Mesenchymal stem cell (in vitro differentiated cells and primary cell): ENCODE data around the gene GDPGP1.

Experiments used
- DNase-seq: peaks from one replicate; pipeline ENCODE4 v3.0.0-alpha.2; 2013
- H2AFZ ChIP-seq: one replicate; pipeline ENCODE4 v1.6.1; 2013; ENCODE audit warnings: low read depth, mild to moderate bottlenecking, control low read depth, inconsistent platforms, low read length, moderate library complexity
- H2AK5ac ChIP-seq: 2 replicates; pipeline ENCODE4 v1.6.1; 2013; ENCODE audit warnings: low read length, moderate library complexity, mild to moderate bottlenecking, inconsistent platforms; ENCODE audit not compliant: severe bottlenecking
- H2BK120ac ChIP-seq: one replicate; pipeline ENCODE4 v1.6.1; 2013; ENCODE audit warnings: low read depth, mild to moderate bottlenecking, inconsistent platforms, low read length, moderate library complexity
- H2BK12ac ChIP-seq, 2 experiments: one replicate each; pipeline ENCODE4 v1.6.1; 2013; ENCODE audit warnings: inconsistent platforms in 2 of 2, low read length in 2 of 2, mild to moderate bottlenecking in 2 of 2, moderate library complexity in 2 of 2, control low read depth in 1 of 2
- H2BK15ac ChIP-seq: one replicate; pipeline ENCODE4 v1.6.1; 2013; ENCODE audit warnings: mild to moderate bottlenecking, low read depth, inconsistent platforms; ENCODE audit not compliant: poor library complexity, severe bottlenecking
- H2BK5ac ChIP-seq: 2 replicates; pipeline ENCODE4 v1.6.1; 2013; ENCODE audit warnings: low read depth, mild to moderate bottlenecking, low read length, control low read depth, inconsistent platforms; ENCODE audit not compliant: poor library complexity, severe bottlenecking
- H3K14ac ChIP-seq, 2 experiments: one replicate each; pipeline ENCODE4 v1.6.1; 2013; ENCODE audit warnings: inconsistent platforms in 2 of 2, low read length in 2 of 2, control low read depth in 1 of 2, mild to moderate bottlenecking in 1 of 2, moderate library complexity in 1 of 2
- H3K18ac ChIP-seq, 2 experiments: one replicate each; pipeline ENCODE4 v1.6.1; 2013; ENCODE audit warnings: inconsistent platforms in 2 of 2, low read length in 2 of 2, control low read depth in 1 of 2, low read depth in 1 of 2, mild to moderate bottlenecking in 1 of 2
- H3K23ac ChIP-seq, 2 experiments: one replicate each; pipeline ENCODE4 v1.6.1; 2013; ENCODE audit warnings: inconsistent platforms in 2 of 2, low read length in 2 of 2, mild to moderate bottlenecking in 2 of 2, moderate library complexity in 2 of 2, control low read depth in 1 of 2
- H3K27ac ChIP-seq: 2 replicates; pipeline ENCODE4 v1.5.1; 2013; ENCODE audit warnings: mild to moderate bottlenecking, moderate library complexity, low read length, control low read depth, inconsistent platforms; ENCODE audit not compliant: poor library complexity, severe bottlenecking
- H3K27me3 ChIP-seq, 2 experiments: 2 replicates each; pipeline versions ENCODE4 v1.6.1 to v1.7.0; 2013; ENCODE audit warnings: low read length in 2 of 2, mild to moderate bottlenecking in 2 of 2, moderate library complexity in 2 of 2, control low read depth in 1 of 2, inconsistent platforms in 1 of 2; ENCODE audit not compliant: control insufficient read depth in 1 of 2, insufficient read depth in 1 of 2
- H3K36me3 ChIP-seq, 2 experiments: 2 replicates each; pipeline versions ENCODE4 v1.6.1 to v1.7.0; 2013; ENCODE audit warnings: low read length in 2 of 2, control low read depth in 1 of 2, inconsistent platforms in 1 of 2, low read depth in 1 of 2, mild to moderate bottlenecking in 1 of 2; ENCODE audit not compliant: insufficient read depth in 2 of 2, control insufficient read depth in 1 of 2
- H3K4ac ChIP-seq, 2 experiments: one replicate each; pipeline ENCODE4 v1.6.1; 2013; ENCODE audit warnings: inconsistent platforms in 2 of 2, low read length in 2 of 2, mild to moderate bottlenecking in 2 of 2, moderate library complexity in 2 of 2, control low read depth in 1 of 2, low read depth in 1 of 2
- H3K4me1 ChIP-seq: 2 replicates; pipeline ENCODE4 v1.6.1; 2013; ENCODE audit warnings: low read depth, low read length, control low read depth; ENCODE audit not compliant: control insufficient read depth, insufficient read depth
- H3K4me2 ChIP-seq: 2 replicates; pipeline ENCODE4 v1.6.1; 2013; ENCODE audit warnings: low read length, mild to moderate bottlenecking, inconsistent platforms; ENCODE audit not compliant: poor library complexity, severe bottlenecking
- H3K4me3 ChIP-seq, 2 experiments: 2 replicates each; pipeline versions ENCODE4 v1.5.1 to v1.7.0; 2013; ENCODE audit warnings: low read length in 2 of 2, mild to moderate bottlenecking in 2 of 2, control low read depth in 1 of 2, low read depth in 1 of 2; ENCODE audit not compliant: insufficient read depth in 1 of 2
- H3K79me1 ChIP-seq: replicated peaks from 2 replicates; pipeline ENCODE4 v1.6.1; 2013; ENCODE audit warnings: mild to moderate bottlenecking, control low read depth, low read length, inconsistent platforms; ENCODE audit not compliant: poor library complexity, severe bottlenecking
- H3K9ac ChIP-seq: 2 replicates; pipeline ENCODE4 v1.7.0; 2013; ENCODE audit warnings: mild to moderate bottlenecking, low read length, moderate library complexity
- H3K9me3 ChIP-seq: 2 replicates; pipeline ENCODE4 v1.7.0; 2013; ENCODE audit warnings: mild to moderate bottlenecking, low read length; ENCODE audit not compliant: control insufficient read depth
- H4K8ac ChIP-seq: one replicate; pipeline ENCODE4 v1.6.1; 2013; ENCODE audit warnings: inconsistent platforms, mild to moderate bottlenecking, low read length, moderate library complexity
- H4K91ac ChIP-seq: one replicate; pipeline ENCODE4 v1.6.1; 2013; ENCODE audit warnings: mild to moderate bottlenecking, low read length, inconsistent platforms
- WGBS: methylation state at CpG from one replicate; pipeline ENCODE4 v1.1.7; 2013; ENCODE audit warnings: mixed read lengths; 5-methylcytosine and 5-hydroxymethylcytosine counted together

The GDPGP1 gene

DNA sequence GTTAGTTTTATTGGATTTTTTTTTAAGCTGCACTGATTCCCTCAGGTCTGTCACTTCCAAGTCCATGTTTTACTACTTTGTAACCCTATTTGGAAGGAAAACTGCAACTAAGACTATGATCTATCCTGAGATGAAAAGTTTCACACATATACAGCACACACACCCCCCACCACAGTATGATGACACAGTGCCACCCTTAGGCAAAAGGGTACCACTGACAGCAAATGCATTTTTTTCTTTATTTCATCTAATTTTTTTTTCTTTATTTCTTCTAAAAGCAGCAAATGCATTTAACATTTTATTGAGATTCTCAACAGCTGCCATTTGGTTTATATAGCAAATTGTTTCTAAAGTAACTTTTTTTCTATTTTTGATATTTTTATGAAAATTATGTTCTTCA, 52.7 kb downstream of the GDPGP1 start:
- H2BK5ac ChIP-seq: no peak overlapping the region
- peak overlapping the region; percentile 58 for H3K9ac ChIP-seq
- H3K27ac ChIP-seq: no peak overlapping the region
- peak; percentile 24 for DNase-seq
- no peak overlapping the region for H2BK120ac ChIP-seq
- H3K27me3 ChIP-seq: no peaks in the 10 kb centered on the region
- no peak overlapping the region for H4K8ac ChIP-seq
- H3K18ac ChIP-seq: no peak overlapping the region
- H3K9me3 ChIP-seq: no peaks in the 10 kb centered on the region
- no peak overlapping the region for H2BK15ac ChIP-seq
- no peak overlapping the region for H2AK5ac ChIP-seq
- no peaks in the 10 kb centered on the region for H3K79me1 ChIP-seq
- H3K23ac ChIP-seq: no peak overlapping the region
- no peaks in the 10 kb centered on the region for H3K36me3 ChIP-seq
- H2AFZ ChIP-seq: no peak overlapping the region
- H3K4ac ChIP-seq: no peak overlapping the region
- H3K14ac ChIP-seq: no peak overlapping the region
- no peaks in the 10 kb centered on the region for H3K4me1 ChIP-seq
- no peak overlapping the region for H3K4me3 ChIP-seq
- no peak overlapping the region for H3K4me2 ChIP-seq
- no peak overlapping the region for H4K91ac ChIP-seq
- no peak overlapping the region for H2BK12ac ChIP-seq

DNA sequence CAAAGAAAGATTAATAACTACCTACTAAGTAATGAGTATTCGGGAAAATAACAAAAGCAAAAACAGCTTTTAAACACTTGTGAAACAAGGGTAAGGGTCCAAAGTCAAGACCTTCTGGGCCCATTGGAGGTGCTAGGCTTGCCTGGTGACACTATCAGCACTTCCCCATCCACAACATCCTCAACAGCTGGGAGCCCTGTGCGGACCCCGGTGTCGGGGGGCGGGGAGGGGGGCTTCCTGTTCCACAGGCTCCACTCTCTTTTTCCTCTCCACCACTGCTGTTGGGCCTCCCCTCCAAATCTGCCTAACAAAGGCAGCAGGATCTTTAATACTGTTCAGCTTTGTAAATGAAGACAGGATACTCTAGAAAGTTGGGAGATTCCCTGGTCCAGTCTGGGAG, 53.1 kb downstream of the GDPGP1 start:
- Histone ChIP-seq H3K27me3 (no peaks in the 10 kb centered on the region), H3K36me3 (no peaks in the 10 kb centered on the region), H3K4me1 (no peaks in the 10 kb centered on the region), H2BK15ac (no peak overlapping the region), H3K14ac (no peak overlapping the region), H2BK12ac (no peak overlapping the region), H2AFZ (no peak overlapping the region), H3K9ac (peak overlapping the region; percentile 58), H2BK120ac (no peak overlapping the region), H3K27ac (no peak overlapping the region), H3K4me3 (peak overlapping the region in 1 of 2 experiments; percentile 39), H4K91ac (no peak overlapping the region), H2AK5ac (no peak overlapping the region), H3K79me1 (no peaks in the 10 kb centered on the region), H4K8ac (no peak overlapping the region), H3K4ac (no peak overlapping the region), H3K18ac (no peak overlapping the region), H3K4me2 (no peak overlapping the region), H2BK5ac (no peak overlapping the region), H3K23ac (no peak overlapping the region), H3K9me3 (no peaks in the 10 kb centered on the region)
- 80% methylated on average over 5 of the region's 5 CpGs for WGBS
- no peak for DNase-seq

DNA sequence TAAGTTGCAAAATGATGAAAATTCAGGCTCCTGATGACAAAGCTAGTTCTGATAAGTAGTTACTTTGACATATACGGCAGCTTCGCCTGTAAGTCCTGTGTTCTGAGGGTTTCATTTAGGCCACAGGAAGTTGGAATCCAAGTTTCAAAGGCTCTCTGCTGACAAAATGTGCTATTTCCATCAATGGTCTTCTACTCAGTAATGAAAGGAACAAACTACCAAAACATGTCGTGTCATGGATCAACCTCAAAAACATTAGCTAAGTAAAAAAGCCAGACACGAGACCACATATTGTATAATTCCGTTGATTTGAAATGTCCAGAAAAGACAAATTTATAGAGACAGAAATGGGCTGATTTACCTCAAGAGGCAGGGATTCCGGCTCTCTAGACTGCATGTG, 53.9 kb downstream of the GDPGP1 start:
- Histone ChIP-seq H3K27ac (no peak overlapping the region), H2BK120ac (no peak overlapping the region), H3K4ac (no peak overlapping the region), H2BK15ac (no peak overlapping the region), H3K4me2 (no peak overlapping the region), H2AFZ (no peak overlapping the region), H3K4me1 (no peaks in the 10 kb centered on the region), H3K27me3 (no peaks in the 10 kb centered on the region), H3K9me3 (no peaks in the 10 kb centered on the region), H3K79me1 (no peaks in the 10 kb centered on the region), H2AK5ac (no peak overlapping the region), H2BK5ac (no peak overlapping the region), H3K18ac (no peak overlapping the region), H3K23ac (no peak overlapping the region), H3K14ac (no peak overlapping the region), H2BK12ac (no peak overlapping the region), H3K9ac (peak overlapping the region; percentile 58), H3K36me3 (no peaks in the 10 kb centered on the region), H3K4me3 (no peak overlapping the region), H4K91ac (no peak overlapping the region), H4K8ac (no peak overlapping the region)
- no peak for DNase-seq
- 88% methylated on average over 5 of the region's 6 CpGs for WGBS

DNA sequence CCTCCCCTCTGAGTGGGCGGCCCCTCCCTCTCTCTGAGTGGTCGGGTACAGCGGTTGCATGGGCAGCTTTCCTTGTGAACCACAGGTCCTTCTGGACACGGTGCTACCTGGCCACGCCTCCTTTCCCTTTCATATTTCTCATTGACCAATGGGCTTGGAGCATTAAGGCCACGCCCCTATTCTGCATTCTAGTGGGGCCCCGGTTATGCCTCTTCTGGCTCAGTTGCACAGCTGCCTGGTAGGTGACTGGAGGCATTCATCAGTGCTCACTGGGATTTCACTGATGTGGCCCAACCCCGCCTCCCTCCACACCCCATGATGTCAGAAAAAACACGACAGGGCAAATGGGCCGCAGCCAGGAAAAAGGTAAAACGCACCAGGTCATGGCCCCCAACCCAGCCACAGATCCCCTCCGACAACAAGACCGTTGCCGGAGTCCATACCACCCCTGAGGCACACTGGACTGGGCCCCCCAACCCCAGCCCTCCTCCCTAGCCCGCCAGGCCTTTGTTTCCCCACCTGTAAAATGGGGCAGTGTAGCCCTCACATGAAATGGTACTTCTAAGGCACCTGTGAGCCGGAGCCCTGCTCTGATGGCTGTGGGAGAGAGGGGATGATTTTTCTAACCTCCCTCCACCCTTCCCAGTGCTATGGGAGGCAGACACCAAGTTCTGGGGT, 57.8 kb downstream of the GDPGP1 start:
- no peak overlapping the region for H2BK120ac ChIP-seq
- peaks cover 0 to 7% of the 10 kb centered on the region in 2 experiments for H3K27me3 ChIP-seq
- no peak overlapping the region for H3K14ac ChIP-seq
- no peak overlapping the region for H3K9ac ChIP-seq
- H3K4me3 ChIP-seq: no peak overlapping the region
- H3K4me2 ChIP-seq: no peak overlapping the region
- no peaks in the 10 kb centered on the region for H3K36me3 ChIP-seq
- peaks cover 10% of the 10 kb centered on the region for H3K4me1 ChIP-seq
- no peak overlapping the region for H2AK5ac ChIP-seq
- H3K27ac ChIP-seq: no peak overlapping the region
- no peak overlapping the region for H2BK15ac ChIP-seq
- no peak overlapping the region for H4K8ac ChIP-seq
- H3K23ac ChIP-seq: no peak overlapping the region
- no peak overlapping the region for H2AFZ ChIP-seq
- 74% methylated on average over 15 of the region's 16 CpGs for WGBS
- H2BK5ac ChIP-seq: no peak overlapping the region
- H3K18ac ChIP-seq: no peak overlapping the region
- no peaks in the 10 kb centered on the region for H3K9me3 ChIP-seq
- H3K79me1 ChIP-seq: no peaks in the 10 kb centered on the region
- H2BK12ac ChIP-seq: no peak overlapping the region
- H4K91ac ChIP-seq: no peak overlapping the region
- no peak for DNase-seq
- H3K4ac ChIP-seq: no peak overlapping the region
